ENCODE measurements around the gene LONRF2.
A peak's percentile ranks its signal among the peaks of the same experiment; 100 is the strongest.

LONRF2 gene

GRCh38 chr2:100292022-100292580 is 30.2 kb downstream of the LONRF2 start:
- H3K4me2 ChIP-seq (ENCODE audit: low read depth, low read length, poor library complexity, severe bottlenecking) = peak overlapping the region; percentile 72
- H3K4me3 ChIP-seq (ENCODE audit: low read length, poor library complexity, severe bottlenecking) = no peak overlapping the region
- no peaks in the 10 kb centered on the region for H3K27me3 ChIP-seq (ENCODE audit: insufficient read depth, low read length, poor library complexity, severe bottlenecking)
- H3K79me2 ChIP-seq (ENCODE audit: insufficient read depth, low read length) = no peaks in the 10 kb centered on the region
- H3K36me3 ChIP-seq (ENCODE audit: insufficient read depth, low read length) = no peaks in the 10 kb centered on the region
- no peak overlapping the region for H3K9ac ChIP-seq (ENCODE audit: low read depth, low read length, poor library complexity, severe bottlenecking)
- 0 out of 2 replicates have a peak overlapping the region, but pooled peaks have one; percentile 17 for H2AFZ ChIP-seq (ENCODE audit: low read length)
- H3F3A ChIP-seq (ENCODE audit: low read depth) = no peaks in the 10 kb centered on the region
- no peaks in the 10 kb centered on the region for H3K9me2 ChIP-seq (replicated peaks; ENCODE audit: low read depth, low read length)
- TF ChIP-seq EZH2phosphoT487 (IDR thresholded peaks at IDR 0.05; ENCODE audit: borderline replicate concordance) (no peak), CTCF (conservative IDR thresholded peaks at IDR 0.05; ENCODE audit: low read length) (peak; percentile 27; the same call in 1 of the 2 replicates)
- H4K20me1 ChIP-seq (ENCODE audit: insufficient read depth, low read length, poor library complexity, severe bottlenecking) = no peaks in the 10 kb centered on the region
- no peaks in the 10 kb centered on the region for H3K9me3 ChIP-seq (ENCODE audit: insufficient read depth, low read depth, low read length)
- H3K4me1 ChIP-seq (ENCODE audit: insufficient read depth, low read length, poor library complexity, severe bottlenecking) = peaks cover 24% of the 10 kb centered on the region

DNA sequence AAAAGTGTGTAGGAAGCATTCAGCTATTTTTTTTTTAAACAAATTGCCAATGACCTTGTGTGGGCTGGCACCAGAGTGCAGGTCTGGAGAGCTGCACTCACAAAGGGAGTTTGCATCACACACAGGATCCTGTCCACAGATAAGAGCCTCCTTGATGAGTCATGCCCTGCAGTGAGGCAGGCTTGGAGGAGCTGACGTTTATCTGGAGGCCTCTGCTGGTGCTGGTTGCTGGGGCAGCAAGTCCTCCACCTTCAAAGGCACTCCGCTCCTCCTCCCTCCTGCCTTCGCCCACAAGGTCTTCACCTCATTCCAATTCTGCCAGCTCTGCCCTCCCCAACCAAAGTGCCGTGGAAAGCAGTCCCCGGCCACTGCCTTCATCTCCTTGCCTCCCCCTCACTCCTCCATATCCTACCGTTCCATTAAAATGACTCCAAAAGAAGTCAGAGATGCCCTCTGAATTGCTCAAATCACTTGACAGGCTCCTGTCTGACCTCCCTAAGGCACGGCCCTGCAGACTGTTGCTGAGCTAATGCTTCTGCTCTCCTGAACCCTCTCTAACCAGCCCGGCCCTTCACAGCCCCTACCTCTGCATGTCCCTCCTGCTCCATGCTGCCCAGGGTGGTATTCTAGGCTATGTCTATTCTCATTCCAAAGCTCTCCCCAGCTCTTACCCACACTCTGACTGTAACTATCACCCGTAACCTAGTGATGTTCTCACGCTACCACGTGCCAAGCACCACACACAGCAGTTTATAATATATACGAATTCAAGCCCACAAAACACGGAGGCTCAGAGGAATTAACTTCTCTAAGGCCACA is 30.9 kb downstream of the LONRF2 start:
- Histone ChIP-seq H3K36me3 (ENCODE audit: insufficient read depth, low read length) (no peaks in the 10 kb centered on the region), H3K4me2 (ENCODE audit: low read depth, low read length, poor library complexity, severe bottlenecking) (peak overlapping the region; percentile 72)
- no peak for TF ChIP-seq EZH2phosphoT487 (IDR thresholded peaks at IDR 0.05; ENCODE audit: borderline replicate concordance)
- no peak for TF ChIP-seq CTCF (conservative IDR thresholded peaks at IDR 0.05; ENCODE audit: low read length)

DNA sequence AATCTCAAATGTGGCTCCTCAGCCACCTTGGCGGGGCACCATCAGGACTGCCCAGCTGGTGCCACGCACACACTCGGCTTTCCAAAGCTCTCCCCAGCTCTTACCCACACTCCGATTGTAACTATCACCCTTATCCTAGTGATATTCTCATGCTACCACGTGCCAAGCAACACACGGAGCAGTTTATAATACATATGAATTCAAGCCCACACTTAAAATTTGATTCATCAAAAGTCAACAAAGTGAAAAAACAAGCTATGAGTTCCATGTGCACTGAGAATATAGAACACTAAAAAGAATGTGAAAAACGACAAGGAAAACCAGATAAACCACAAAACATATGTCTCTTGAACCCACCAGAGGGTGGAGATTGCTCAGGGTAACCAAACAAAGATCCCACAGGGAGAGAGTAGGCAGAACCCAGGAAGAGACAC is 31.6 kb downstream of the LONRF2 start:
- Histone ChIP-seq H3K9ac (ENCODE audit: low read depth, low read length, poor library complexity, severe bottlenecking) (no peak overlapping the region), H3K9me3 (ENCODE audit: insufficient read depth, low read depth, low read length) (no peaks in the 10 kb centered on the region), H3F3A (ENCODE audit: low read depth) (no peaks in the 10 kb centered on the region), H3K27me3 (ENCODE audit: insufficient read depth, low read length, poor library complexity, severe bottlenecking) (no peaks in the 10 kb centered on the region), H4K20me1 (ENCODE audit: insufficient read depth, low read length, poor library complexity, severe bottlenecking) (no peaks in the 10 kb centered on the region), H3K79me2 (ENCODE audit: insufficient read depth, low read length) (no peaks in the 10 kb centered on the region), H3K4me3 (ENCODE audit: low read length, poor library complexity, severe bottlenecking) (peak overlapping the region; percentile 49), H2AFZ (ENCODE audit: low read length) (peak overlapping the region; percentile 59; the same call in 1 of the 2 replicates), H3K36me3 (ENCODE audit: insufficient read depth, low read length) (no peaks in the 10 kb centered on the region), H3K9me2 (replicated peaks; ENCODE audit: low read depth, low read length) (no peaks in the 10 kb centered on the region), H3K4me1 (ENCODE audit: insufficient read depth, low read length, poor library complexity, severe bottlenecking) (peaks cover 24% of the 10 kb centered on the region), H3K4me2 (ENCODE audit: low read depth, low read length, poor library complexity, severe bottlenecking) (peak overlapping the region; percentile 72)
- no peak for TF ChIP-seq CTCF (conservative IDR thresholded peaks at IDR 0.05; ENCODE audit: low read length)
- TF ChIP-seq EZH2phosphoT487 (IDR thresholded peaks at IDR 0.05; ENCODE audit: borderline replicate concordance) = no peak

More for the DNA sequence above, 30.9 kb downstream of the LONRF2 start:
- no peaks in the 10 kb centered on the region for H3F3A ChIP-seq (ENCODE audit: low read depth)
- peaks cover 24% of the 10 kb centered on the region for H3K4me1 ChIP-seq (ENCODE audit: insufficient read depth, low read length, poor library complexity, severe bottlenecking)
- no peaks in the 10 kb centered on the region for H3K9me2 ChIP-seq (replicated peaks; ENCODE audit: low read depth, low read length)
- H2AFZ ChIP-seq (ENCODE audit: low read length) = peak overlapping the region; percentile 59; the same call in 1 of the 2 replicates
- no peaks in the 10 kb centered on the region for H3K27me3 ChIP-seq (ENCODE audit: insufficient read depth, low read length, poor library complexity, severe bottlenecking)
- no peak overlapping the region for H3K9ac ChIP-seq (ENCODE audit: low read depth, low read length, poor library complexity, severe bottlenecking)
- H3K79me2 ChIP-seq (ENCODE audit: insufficient read depth, low read length) = no peaks in the 10 kb centered on the region
- no peaks in the 10 kb centered on the region for H3K9me3 ChIP-seq (ENCODE audit: insufficient read depth, low read depth, low read length)
- no peaks in the 10 kb centered on the region for H4K20me1 ChIP-seq (ENCODE audit: insufficient read depth, low read length, poor library complexity, severe bottlenecking)
- H3K4me3 ChIP-seq (ENCODE audit: low read length, poor library complexity, severe bottlenecking) = peak overlapping the region; percentile 49
